HepG2 (cell line): ENCODE data around the gene NSUN6. TPM values are rescaled to one million over a fixed set of nuclear protein-coding genes. Genes with fewer than 3 reads are reported as not detected.

Source experiments
- ATAC-seq: fragments of 200-7000 bp; cut with Tn5 transposase; 3 replicates; pipeline ENCODE4 v1.9.1; 2020; ENCODE audit warnings: mild to moderate bottlenecking, moderate library complexity
- BruUV-seq: library from RNA; stranded (reverse); fragments of 400-500 nt; replicated peaks from 2 replicates; lab custom pipeline; 2021; lab: Mats Ljungman, UMichigan
- CTCF ChIA-PET: fragments of 300-600 bp; formaldehyde crosslinking; extraction: SDS; loops from one replicate; lab custom pipeline; 2021; ENCODE audit warnings: low total read pairs, inconsistent platforms, low intra/inter-chr PET ratio; lab: Yijun Ruan, JAX
- POLR2A ChIA-PET: fragments of 350-600 bp; sonication (Branson Sonifier 250); formaldehyde crosslinking; loops from one replicate; lab custom pipeline; 2020; ENCODE audit warnings: antibody characterized with exemption, inconsistent platforms; lab: Yijun Ruan, JAX
- DNase-seq: peaks from one replicate; pipeline ENCODE4 v3.0.0-alpha.2; 2015; ENCODE audit warnings: low spot score
- FAIRE-seq: peaks from 3 replicates; lab custom pipeline; 2011; peaks lifted over from hg19 to GRCh38; lab: Jason Lieb, UNC
- H2AFZ ChIP-seq: one replicate; pipeline ENCODE4 v1.6.1; 2011; ENCODE audit warnings: low read length, inconsistent platforms
- H3K27ac ChIP-seq: fragments of 300-600 bp; 3 replicates; pipeline ENCODE4 v1.8.0; 2011; ENCODE audit warnings: mixed run types, mild to moderate bottlenecking, mixed read lengths, low read length, inconsistent platforms; ENCODE audit not compliant: insufficient read depth; ENCODE audit errors: extremely low read length
- H3K27me3 ChIP-seq, 2 experiments: fragments of 200-600 bp in 1 of 2; 2 replicates in 1 of 2; 3 replicates in 1 of 2; pipeline versions ENCODE4 v1.6.0 to v1.8.0; 2011; ENCODE audit warnings: low read length in 2 of 2, mild to moderate bottlenecking in 2 of 2, moderate library complexity in 2 of 2, inconsistent platforms in 1 of 2; ENCODE audit not compliant: insufficient read depth in 2 of 2, control insufficient read depth in 1 of 2
- H3K36me3 ChIP-seq, 2 experiments: fragments of 200-600 bp in 1 of 2; replicated peaks in 1 of 2; 2 replicates in 1 of 2; 3 replicates in 1 of 2; pipeline versions ENCODE4 v1.5.1 to v1.8.0; 2011; ENCODE audit warnings: low read length in 2 of 2, inconsistent platforms in 1 of 2; ENCODE audit not compliant: insufficient read depth in 2 of 2, control insufficient read depth in 1 of 2
- H3K4me1 ChIP-seq: 2 replicates; pipeline ENCODE4 v1.5.1; 2012; ENCODE audit warnings: low read length, inconsistent platforms; ENCODE audit not compliant: insufficient read depth
- H3K4me2 ChIP-seq: 2 replicates; pipeline ENCODE4 v1.6.0; 2011; ENCODE audit warnings: low read depth, low read length, inconsistent platforms
- H3K4me3 ChIP-seq, 3 experiments: fragments of 200-600 bp in 1 of 3; sonication (generic), shearing (Covaris generic) in 1 of 3; replicated peaks in 1 of 3; 2 replicates each; pipeline ENCODE4 v1.5.1; 2011 to 2016; ENCODE audit warnings: low read length in 3 of 3, inconsistent platforms in 2 of 3, low read depth in 2 of 3, mild to moderate bottlenecking in 2 of 3, control low read depth in 1 of 3, mixed read lengths in 1 of 3; ENCODE audit not compliant: insufficient read depth in 1 of 3
- H3K79me2 ChIP-seq: one replicate; pipeline ENCODE4 v1.6.1; 2011; ENCODE audit warnings: low read length, inconsistent platforms; ENCODE audit not compliant: insufficient read depth
- H3K9ac ChIP-seq: 2 replicates; pipeline ENCODE4 v1.6.0; 2011; ENCODE audit warnings: mild to moderate bottlenecking, low read depth, low read length, inconsistent platforms; ENCODE audit not compliant: insufficient read depth
- H3K9me3 ChIP-seq: 2 replicates; pipeline ENCODE4 v1.5.1; 2012; ENCODE audit warnings: mild to moderate bottlenecking, low read length
- H4K20me1 ChIP-seq: 2 replicates; pipeline ENCODE4 v1.6.0; 2011; ENCODE audit warnings: inconsistent platforms, mild to moderate bottlenecking, low read length, moderate library complexity; ENCODE audit not compliant: insufficient read depth
- DR1 ChIP-seq: sonication (generic); formaldehyde crosslinking; IDR thresholded peaks from 2 replicates; pipeline ENCODE4 v1.8.0; 2021; ENCODE audit warnings: mild to moderate bottlenecking, missing genetic modification reagents, inconsistent platforms
- FIP1L1 ChIP-seq: fragments of 200-400 bp; formaldehyde crosslinking; IDR thresholded peaks from 2 replicates; pipeline ENCODE4 v1.6.1; 2018; ENCODE audit warnings: low read depth, mild to moderate bottlenecking, low read length, moderate library complexity, borderline replicate concordance; ENCODE audit not compliant: insufficient read depth
- GLMP ChIP-seq: sonication (generic); formaldehyde crosslinking; IDR thresholded peaks from 2 replicates; pipeline ENCODE4 v1.9.0; 2021; ENCODE audit warnings: missing genetic modification reagents, mild to moderate bottlenecking, borderline replicate concordance
- STAT6 ChIP-seq: sonication (generic); formaldehyde crosslinking; IDR thresholded peaks from 2 replicates; pipeline ENCODE4 v1.4.0; 2020; ENCODE audit warnings: missing genetic modification reagents, mild to moderate bottlenecking, borderline replicate concordance
- USF2 ChIP-seq, 2 experiments: sonication (generic) in 1 of 2; formaldehyde crosslinking in 1 of 2; IDR thresholded peaks; 2 replicates each; pipeline versions ENCODE4 v1.5.1 to v1.6.1; 2011 to 2020; ENCODE audit warnings: borderline replicate concordance in 1 of 2, low read depth in 1 of 2, low read length in 1 of 2, mild to moderate bottlenecking in 1 of 2, missing genetic modification reagents in 1 of 2, moderate library complexity in 1 of 2
- ZNF224 ChIP-seq: sonication (generic); formaldehyde crosslinking; IDR thresholded peaks from 2 replicates; pipeline ENCODE4 v1.5.0; 2020; ENCODE audit warnings: mild to moderate bottlenecking, missing genetic modification reagents
- ZNF672 ChIP-seq: sonication (generic); formaldehyde crosslinking; IDR thresholded peaks from 2 replicates; pipeline ENCODE4 v1.8.1; 2022; ENCODE audit warnings: missing genetic modification reagents
- WGBS: methylation state at CpG from one replicate; pipeline ENCODE4 v1.1.6; 2017; ENCODE audit warnings: low lambda C conversion rate; 5-methylcytosine and 5-hydroxymethylcytosine counted together
- in situ Hi-C: cut with HindIII; loops from 2 replicates; pipeline ENCODE4 v1.10.0; 2017; ENCODE audit warnings: low pct_unique_long_range_greater_than_20kb; ENCODE audit not compliant: extremely low pct_ligation_motif_present
- intact Hi-C: fragments of 100-400 bp; cut with micrococcal nuclease; formaldehyde crosslinking; loops from one replicate; pipeline ENCODE4 v1.10.0; 2022; ENCODE audit not compliant: unreplicated experiment
- polyA plus RNA-seq, 8 experiments: library from polyadenylated mRNA; depleted of rRNA in 3 of 8; stranded (reverse) in 7 of 8; unstranded in 1 of 8; fragments of >200 nt; fragmentation: Illumina TruSeq in 4 of 8; extraction: Trizol in 4 of 8; gene quantifications; 2 replicates each; pipeline versions ENCODE4 v1.2.1 to v1.2.3, GENCODE V29; 2011 to 2016; ENCODE audit warnings: low read depth in 4 of 8, missing spikeins in 1 of 8, mixed read lengths in 1 of 8; ENCODE audit not compliant: insufficient read depth in 1 of 8
- total RNA-seq, 5 experiments: library from RNA; depleted of rRNA; stranded (reverse); fragments of >200 nt; fragmentation: Illumina TruSeq; extraction: Trizol; gene quantifications; 2 replicates each; pipeline ENCODE4 v1.2.3, GENCODE V29; 2016; ENCODE audit warnings: low read depth in 1 of 5

The NSUN6 gene
- total and polyA plus RNA-seq, 2 of the 13 experiments (the other 11 are each of a cell fraction or from before 2014, with no cell fraction given) = 17.2 to 19.3 TPM

- Histone ChIP-seq H3K9ac (no peak overlapping the region), H3K36me3 (no peaks in the 10 kb centered on the region), H3K27ac (no peak overlapping the region), H3K4me3 (no peak overlapping the region), H3K4me1 (peaks cover 11% of the 10 kb centered on the region), H3K79me2 (no peaks in the 10 kb centered on the region), H3K27me3 (no peaks in the 10 kb centered on the region), H3K9me3 (no peaks in the 10 kb centered on the region), H2AFZ (no peak overlapping the region), H4K20me1 (no peaks in the 10 kb centered on the region), H3K4me2 (no peak overlapping the region)
- no peak for DNase-seq
- ATAC-seq = peak; percentile 42
- ChIA-PET CTCF (no interaction called here), POLR2A (no interaction called here)
- no TSS peak for BruUV-seq
- TF ChIP-seq GLMP (CRISPR knock-in tag) = no peak
- no peak for TF ChIP-seq DR1 (CRISPR knock-in tag)
- no peak for TF ChIP-seq ZNF224 (CRISPR knock-in tag)
- TF ChIP-seq STAT6 (CRISPR knock-in tag) = no peak
- TF ChIP-seq ZNF672 (CRISPR knock-in tag) = no peak
- no peak for TF ChIP-seq FIP1L1
- no peak for TF ChIP-seq USF2 (IDR thresholded peaks at IDR 0.05; ENCODE audit: low read depth, low read length)
- TF ChIP-seq USF2 (CRISPR knock-in tag; IDR thresholded peaks at IDR 0.05; ENCODE audit: borderline replicate concordance) = no peak
- intact Hi-C loops (no loop called here), in situ Hi-C loops (loop anchor here (25.0 kb wide), 1 partner anchor 1102 kb away; no protein-coding TSS in a partner anchor)
- FAIRE-seq = no peak
- 30% methylated on average over 3 of the region's 3 CpGs for WGBS
These were observed 33.6 kb upstream of the NSUN6 start for GRCh38 chr10:18684953-18685352.
